GM19099 (cell line): Measurements from ENCODE around the gene SSR2.
A peak's percentile ranks its signal among the peaks of the same experiment; 100 is the strongest.

Experiments
- POLR2A ChIP-seq: IDR thresholded peaks from 3 replicates; pipeline ENCODE4 v1.6.1; 2011; ENCODE audit warnings: low read depth; ENCODE audit not compliant: insufficient read length; ENCODE audit errors: extremely low read depth

Gene SSR2

DNA sequence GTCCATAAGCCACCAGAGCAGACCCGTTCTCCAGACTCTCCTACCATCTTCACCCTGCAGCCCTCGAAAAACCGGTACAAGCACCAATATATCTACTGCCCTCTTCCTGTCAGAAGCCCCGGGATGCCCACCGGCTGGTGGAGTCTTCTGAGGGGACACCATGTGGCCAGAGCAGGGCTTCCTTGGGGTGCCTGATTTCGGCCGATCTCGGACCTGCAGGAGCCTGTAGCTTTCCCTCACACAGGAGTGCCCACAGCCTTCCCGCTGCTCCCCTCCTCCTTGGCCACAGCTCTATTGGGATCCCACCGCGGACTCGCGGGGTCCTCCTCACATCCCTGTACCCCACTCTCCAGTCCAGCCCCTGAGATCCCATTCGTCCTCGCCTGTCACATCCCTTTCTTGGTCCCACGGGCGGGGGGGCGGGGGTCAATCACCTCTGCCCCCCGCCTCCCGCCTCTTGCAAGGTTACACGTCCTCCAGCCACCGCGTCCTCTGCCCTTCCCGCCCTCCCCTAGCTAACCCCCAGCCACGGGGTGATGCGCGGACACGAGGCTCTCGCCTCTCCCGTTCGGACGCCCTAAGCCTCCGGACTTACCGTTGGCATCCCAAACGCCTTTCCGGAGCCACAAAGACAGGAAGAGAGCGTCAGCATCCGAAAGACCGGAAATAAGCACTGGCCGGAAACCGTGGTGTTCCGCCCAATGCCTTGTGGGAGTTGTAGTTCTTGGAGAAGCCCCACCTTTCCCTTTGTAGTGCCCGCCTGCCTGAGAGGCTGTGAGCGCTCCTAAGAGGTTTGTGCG lies at the start of gene SSR2:
SSR2 (minus strand) TSS at position 659 of the 800 bp plus-strand sequence. CDS start 784 bp downstream, outside the sequence.
- TF ChIP-seq POLR2A: peak; percentile 89

GRCh38 chr1:156070548-156070947 lies 49.8 kb upstream of the SSR2 start:
- TF ChIP-seq POLR2A: no peak

DNA sequence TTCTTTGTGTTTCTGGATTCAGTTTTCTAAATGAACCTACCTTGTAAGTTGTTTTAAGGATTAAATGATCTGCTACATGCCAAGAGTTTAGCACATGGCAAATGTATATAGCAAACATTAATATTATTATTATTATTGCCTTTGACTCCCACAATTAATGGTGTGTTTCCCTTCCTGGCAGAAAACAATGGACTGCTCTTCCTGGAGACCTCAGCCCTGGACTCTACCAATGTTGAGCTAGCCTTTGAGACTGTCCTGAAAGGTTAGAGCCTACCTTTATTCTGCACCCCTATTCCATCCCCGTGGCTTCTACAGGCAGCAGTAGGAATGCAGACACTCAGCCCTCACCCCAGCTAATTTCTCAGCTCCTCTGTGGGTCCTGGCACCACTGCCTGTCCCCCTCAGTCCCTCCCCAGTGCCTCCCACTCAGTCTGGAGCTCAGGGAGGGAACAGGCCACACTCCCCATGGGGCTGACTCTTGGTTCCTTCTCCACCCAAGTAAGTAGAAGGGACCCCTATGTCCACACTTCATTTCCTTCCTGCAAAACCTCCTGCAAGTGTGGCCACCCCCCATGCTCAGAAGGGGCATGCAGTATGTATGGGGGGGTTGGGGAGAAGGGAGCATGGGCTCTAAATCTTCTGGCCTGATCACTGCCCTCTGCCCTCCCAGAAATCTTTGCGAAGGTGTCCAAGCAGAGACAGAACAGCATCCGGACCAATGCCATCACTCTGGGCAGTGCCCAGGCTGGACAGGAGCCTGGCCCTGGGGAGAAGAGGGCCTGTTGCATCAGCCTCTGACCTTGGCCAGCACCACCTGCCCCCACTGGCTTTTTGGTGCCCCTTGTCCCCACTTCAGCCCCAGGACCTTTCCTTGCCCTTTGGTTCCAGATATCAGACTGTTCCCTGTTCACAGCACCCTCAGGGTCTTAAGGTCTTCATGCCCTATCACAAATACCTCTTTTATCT lies 49.0 kb upstream of the SSR2 start:
- no peak for TF ChIP-seq POLR2A

DNA sequence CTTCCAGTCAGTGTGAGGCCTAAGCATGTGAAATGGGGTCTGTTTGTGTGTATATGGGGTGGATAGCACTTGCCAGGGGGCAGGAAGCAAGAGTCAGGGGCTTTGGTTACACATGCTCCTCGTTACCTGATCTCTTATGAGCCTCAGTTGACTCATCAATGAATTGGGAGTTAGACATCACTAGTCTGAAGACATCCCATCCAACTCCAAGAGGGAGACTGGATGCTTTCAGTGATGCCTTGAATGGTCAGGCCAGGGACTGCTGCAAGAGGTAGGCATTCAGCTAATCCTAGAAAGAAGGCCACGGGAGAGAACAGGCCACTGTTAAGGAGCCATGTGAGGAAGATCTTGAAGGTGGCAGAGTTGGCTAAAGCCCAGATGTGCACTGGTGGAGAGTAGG lies 46.5 kb upstream of the SSR2 start:
- TF ChIP-seq POLR2A: no peak

DNA sequence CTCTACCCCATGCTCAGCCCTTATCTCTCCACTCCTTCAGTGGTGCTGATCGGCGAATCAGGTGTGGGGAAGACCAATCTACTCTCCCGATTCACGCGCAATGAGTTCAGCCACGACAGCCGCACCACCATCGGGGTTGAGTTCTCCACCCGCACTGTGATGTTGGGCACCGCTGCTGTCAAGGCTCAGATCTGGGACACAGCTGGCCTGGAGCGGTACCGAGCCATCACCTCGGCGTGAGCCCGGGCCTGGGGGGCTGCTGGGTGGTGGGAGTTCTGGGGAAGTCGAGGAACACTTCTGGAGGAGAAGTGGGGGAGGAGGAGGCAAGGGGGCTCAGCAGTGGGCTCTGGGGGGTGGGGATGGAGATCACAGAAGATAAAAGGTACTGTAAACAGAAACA lies 45.1 kb upstream of the SSR2 start:
- no peak for TF ChIP-seq POLR2A

DNA sequence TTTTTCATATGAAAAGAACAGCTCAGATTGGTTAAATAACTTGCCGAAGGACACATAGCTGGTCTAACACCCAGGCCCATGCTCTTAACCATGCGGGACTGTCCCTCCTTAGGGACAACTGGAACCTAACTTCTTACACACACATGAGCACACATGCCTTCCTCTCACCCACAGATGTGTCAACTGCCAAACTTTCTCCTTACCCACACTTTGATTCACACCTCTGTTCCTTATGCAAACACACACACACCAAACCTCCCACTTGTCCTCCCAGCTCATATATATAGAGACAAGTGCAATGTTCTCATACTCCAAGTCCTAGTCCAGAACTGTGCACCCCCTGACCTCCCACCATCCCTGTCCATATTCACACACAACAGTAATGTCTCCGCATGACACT lies 44.5 kb upstream of the SSR2 start:
- no peak for TF ChIP-seq POLR2A

- no peak for TF ChIP-seq POLR2A
These were observed 43.9 kb upstream of the SSR2 start for GRCh38 chr1:156064615-156065014.

DNA sequence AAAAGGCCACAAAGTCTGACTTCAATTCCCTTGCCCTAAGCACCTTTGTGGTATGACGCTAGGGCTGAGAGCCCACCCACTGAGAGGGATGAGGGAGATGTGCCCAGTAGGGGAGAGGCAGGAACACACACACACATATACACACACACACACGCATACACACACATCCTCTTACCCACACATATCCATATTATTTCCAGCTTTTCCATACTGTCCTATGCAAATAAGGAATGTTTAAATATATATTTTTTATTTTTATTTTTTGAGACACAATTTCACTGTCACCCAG lies 43.2 kb upstream of the SSR2 start:
- no peak for TF ChIP-seq POLR2A

DNA sequence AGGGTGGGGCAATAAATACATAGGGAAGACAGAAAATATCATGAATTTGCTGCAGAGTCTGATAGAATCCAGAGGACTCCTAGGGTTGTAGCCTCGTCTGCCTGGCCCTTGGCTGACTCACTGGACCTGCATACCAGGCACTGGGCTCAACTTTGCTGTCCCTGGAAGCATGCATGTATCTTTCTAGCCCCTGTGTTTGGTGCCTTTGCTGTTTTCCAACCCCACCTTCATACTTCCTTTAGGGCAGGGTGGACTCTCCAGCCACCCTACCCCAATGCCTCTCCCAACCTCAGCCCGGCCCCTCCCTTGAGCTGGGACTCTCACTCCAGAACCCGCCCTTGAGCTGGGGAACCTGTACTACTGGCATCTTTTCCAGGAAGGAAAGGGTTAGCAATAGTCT lies 41.4 kb upstream of the SSR2 start:
- TF ChIP-seq POLR2A: no peak

DNA sequence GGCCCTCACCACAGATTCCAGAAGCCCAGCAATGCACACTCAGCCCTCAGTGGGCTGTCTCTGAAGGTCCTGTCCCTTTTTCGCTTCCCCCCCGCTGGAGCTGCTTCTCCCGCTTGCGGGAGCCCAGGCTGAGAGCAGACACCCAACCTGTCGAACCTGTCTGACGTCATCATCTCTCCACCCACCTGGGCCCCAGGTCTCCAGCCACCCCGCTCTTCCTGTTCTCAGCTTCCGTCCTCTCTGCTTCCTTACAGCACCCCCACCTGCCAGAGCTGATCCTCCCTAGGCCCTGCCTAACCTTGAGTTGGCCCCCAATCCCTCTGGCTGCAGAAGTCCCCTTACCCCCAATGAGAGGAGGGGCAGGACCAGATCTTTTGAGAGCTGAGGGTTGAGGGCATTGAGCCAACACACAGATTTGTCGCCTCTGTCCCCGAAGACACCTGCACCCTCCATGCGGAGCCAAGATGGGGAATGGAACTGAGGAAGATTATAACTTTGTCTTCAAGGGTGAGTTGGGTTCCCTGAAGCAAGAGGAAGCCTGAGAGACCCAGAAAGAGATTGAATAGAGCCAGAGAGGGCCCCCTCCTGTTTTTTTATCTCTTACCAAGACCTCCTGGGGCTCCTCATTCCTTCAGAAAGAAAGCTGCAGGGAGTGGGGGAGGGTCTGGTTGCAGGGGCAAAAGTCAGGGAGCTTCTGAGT lies 40.3 kb upstream of the SSR2 start, which contains the start of gene RAB25:
RAB25 (plus strand) TSS at position 224 of the 700 bp plus-strand sequence; CDS start at position 465, 241 bp downstream.
- no peak for TF ChIP-seq POLR2A

GRCh38 chr1:156056326-156056849 lies 35.6 kb upstream of the SSR2 start:
- TF ChIP-seq POLR2A: no peak

DNA sequence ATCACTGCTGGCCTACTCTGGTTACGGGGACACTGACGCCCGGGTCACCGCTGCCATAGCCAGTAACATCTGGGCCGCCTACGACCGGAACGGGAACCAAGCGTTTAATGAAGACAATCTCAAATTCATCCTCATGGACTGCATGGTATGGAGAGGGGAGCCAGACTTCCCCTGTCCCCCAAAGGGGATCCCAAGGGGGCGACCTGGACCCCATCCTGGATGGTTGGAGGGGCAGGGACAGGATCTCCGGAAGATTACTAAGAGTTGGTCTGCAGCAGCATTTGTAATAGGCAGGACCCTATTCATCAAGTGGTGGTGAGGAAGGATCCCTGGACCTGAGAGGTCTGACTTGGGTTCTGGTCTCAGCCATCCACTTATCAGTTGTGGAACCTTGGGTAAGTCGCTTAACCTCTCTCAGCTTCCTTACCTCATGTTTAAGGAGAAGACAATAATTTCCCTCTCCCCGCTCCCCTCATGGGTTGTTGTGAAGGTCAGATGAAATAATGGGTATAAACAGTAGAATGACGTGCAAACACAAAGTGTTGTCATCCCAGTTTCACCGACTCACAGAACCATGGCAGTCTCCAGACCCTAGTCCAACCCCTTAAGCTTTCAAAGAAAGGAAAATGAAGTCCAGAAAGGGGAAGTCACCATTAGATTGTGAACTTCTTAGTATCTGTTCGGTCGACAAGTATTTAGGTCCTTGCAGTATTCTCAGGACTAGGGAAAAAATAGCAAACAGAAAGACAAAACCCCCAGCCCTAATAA lies 34.7 kb upstream of the SSR2 start:
- TF ChIP-seq POLR2A: no peak

DNA sequence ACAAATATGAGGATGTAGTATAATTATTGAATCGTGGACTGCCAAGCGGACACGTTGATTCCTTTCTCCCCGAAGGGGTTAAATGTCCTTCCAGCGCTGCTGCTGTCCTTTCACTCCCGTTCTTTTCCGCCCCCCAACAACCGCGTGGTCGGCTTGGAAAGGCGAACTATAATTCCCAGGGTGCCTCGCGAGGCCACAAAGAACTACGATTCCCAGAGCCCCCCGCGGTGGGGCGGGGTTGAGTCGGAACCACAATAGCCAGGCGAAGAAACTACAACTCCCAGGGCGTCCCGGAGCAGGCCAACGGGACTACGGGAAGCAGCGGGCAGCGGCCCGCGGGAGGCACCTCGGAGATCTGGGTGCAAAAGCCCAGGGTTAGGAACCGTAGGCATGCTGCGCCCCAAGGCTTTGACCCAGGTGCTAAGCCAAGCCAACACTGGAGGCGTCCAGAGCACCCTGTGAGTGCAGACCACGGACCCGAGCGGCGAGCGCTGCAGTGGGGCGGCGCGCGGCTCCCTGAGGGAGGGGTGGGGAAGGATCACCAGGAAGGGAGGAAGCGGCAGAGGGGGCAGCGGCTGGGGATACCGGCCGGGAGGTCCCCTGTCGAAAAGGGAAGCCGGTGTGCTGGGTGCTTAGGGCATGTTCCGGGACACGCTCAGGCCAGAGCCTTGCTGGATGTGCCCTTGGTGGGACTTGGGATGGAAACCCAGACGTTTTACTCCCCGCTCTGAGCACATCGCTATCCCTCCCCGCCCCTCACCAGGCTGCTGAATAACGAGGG lies 33.9 kb upstream of the SSR2 start, which contains the start of gene LAMTOR2:
LAMTOR2 (plus strand) TSS at position 283 of the 781 bp plus-strand sequence; CDS start at position 391, 108 bp downstream.
- peak; percentile 80 for TF ChIP-seq POLR2A
